Stimulated activated CD8-positive, alpha-beta memory T cell treated with anti-CD3 and anti-CD28 coated beads, Interleukin-7, amount 100 ng/mL, for 1 hour (primary cell): ENCODE results near the gene APOC4.
"Not testable (repeated sequence)": the region's sequence is repeated elsewhere in the genome, so short reads cannot be mapped to it uniquely, and the experiment has no call there.

Source experiments
- DNase-seq, 2 donors: peaks; one replicate each; pipeline ENCODE4 v3.0.0-alpha.2; 2020; ENCODE audit warnings: low read depth in 2 of 2

The APOC4 gene

GRCh38 chr19:44958090-44958489 is 16.1 kb downstream of the APOC4 start:
- DNase-seq: no peak

GRCh38 chr19:44959691-44960090 is 17.7 kb downstream of the APOC4 start:
- no peak for DNase-seq

GRCh38 chr19:44960906-44961728 is 19.1 kb downstream of the APOC4 start:
- no peak for DNase-seq

GRCh38 chr19:44961821-44962220 is 19.8 kb downstream of the APOC4 start:
- DNase-seq: no peak

- no peak for DNase-seq
Measured at GRCh38 chr19:44968118-44968517, 26.1 kb downstream of the APOC4 start.

- no peak for DNase-seq
Measured at GRCh38 chr19:44968670-44969069, 26.6 kb downstream of the APOC4 start.

- DNase-seq: no peak
Measured at GRCh38 chr19:44969437-44969836, 27.4 kb downstream of the APOC4 start.

GRCh38 chr19:44971451-44971850 is 29.4 kb downstream of the APOC4 start:
- not testable (repeated sequence) for DNase-seq

- no peak for DNase-seq
Measured at GRCh38 chr19:44972802-44973201, 30.8 kb downstream of the APOC4 start.

GRCh38 chr19:44973982-44974735 is 32.1 kb downstream of the APOC4 start:
- no peak for DNase-seq

- no peak for DNase-seq
Measured at GRCh38 chr19:44974857-44975256, 32.8 kb downstream of the APOC4 start.

- DNase-seq: no peak
Measured at GRCh38 chr19:44975444-44975843, 33.4 kb downstream of the APOC4 start.

- DNase-seq: no peak
Measured at GRCh38 chr19:44984005-44984404, 42.0 kb downstream of the APOC4 start.

- DNase-seq: no peak
Measured at GRCh38 chr19:44985445-44985844, 43.4 kb downstream of the APOC4 start.

GRCh38 chr19:44986389-44986788 is 44.4 kb downstream of the APOC4 start:
- DNase-seq: no peak

- DNase-seq: no peak
Measured at GRCh38 chr19:44987148-44987675, 45.2 kb downstream of the APOC4 start.

GRCh38 chr19:44988273-44988672 is 46.2 kb downstream of the APOC4 start:
- no peak for DNase-seq

- DNase-seq: peak; percentile 23 to 44
Measured at GRCh38 chr19:44988896-44989556, 47.0 kb downstream of the APOC4 start.

GRCh38 chr19:44990459-44990858 is 48.4 kb downstream of the APOC4 start:
- no peak for DNase-seq

- DNase-seq: no peak
Measured at GRCh38 chr19:44990966-44991365, 48.9 kb downstream of the APOC4 start.

- DNase-seq: no peak
Measured at GRCh38 chr19:44992336-44993163, 50.5 kb downstream of the APOC4 start.
